Measurements from ENCODE around the gene TNF. TPM values are rescaled to one million over a fixed set of nuclear protein-coding genes. Genes with fewer than 3 reads are reported as not detected.
A peak's percentile ranks its signal among the peaks of the same experiment; 100 is the strongest.

TNF gene
- total RNA-seq, 4 donors from 2014 or later = 0.67 to 3.4 TPM; not detected in 2

- peak within 1 kb of the TSS; percentile 84 to 91 (median 90) for H3K27ac ChIP-seq
- H3K27me3 ChIP-seq = no peaks in the 10 kb centered on the region
- H3K9me3 ChIP-seq = no peaks in the 10 kb centered on the region
- H3K4me3 ChIP-seq = peak within 1 kb of the TSS; percentile 58 to 83 (median 72)
- peaks cover 0 to 34% (median 0%) of the 10 kb centered on the region in 3 donors for H3K36me3 ChIP-seq
- TF ChIP-seq CTCF (IDR thresholded peaks at IDR 0.05) (peak in 1 of 6 experiments; percentile 12), POLR2A (IDR thresholded peaks at IDR 0.05) (peak; percentile 81 to 83)
- DNase-seq = peak; percentile 93 to 98 (median 93)
- H3K4me1 ChIP-seq = peaks cover 0 to 50% (median 21%) of the 10 kb centered on the region in 4 donors
Measured at GRCh38 chr6:31541658-31542521, 33.5 kb upstream of the TNF start, which contains the start of gene DDX39B. TSS of gene DDX39B (minus strand) at chr6:31542003. CDS start at chr6:31540532, 1,471 bp downstream.

DNA sequence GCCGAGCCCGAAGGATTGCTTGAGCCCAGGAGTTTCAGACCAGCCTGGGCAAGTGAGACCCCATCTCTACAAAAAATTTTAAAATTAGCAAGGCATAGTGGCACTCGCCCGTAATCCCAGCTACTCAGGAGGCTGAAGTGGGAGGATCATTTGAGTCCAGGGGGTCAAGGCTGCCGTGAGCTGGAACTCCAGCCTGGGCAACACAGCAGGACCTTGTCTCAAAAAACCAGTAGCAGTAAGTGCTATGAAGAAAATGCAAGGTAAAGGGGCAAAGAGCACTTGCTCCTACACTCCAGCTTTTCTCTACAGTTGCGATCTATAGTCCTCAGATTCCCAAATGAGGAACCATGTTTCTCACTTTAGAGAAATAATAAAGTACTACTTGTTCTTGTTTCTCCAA lies 31.7 kb upstream of the TNF start:
- H3K27ac ChIP-seq = no peak overlapping the region
- H3K4me3 ChIP-seq = no peak overlapping the region
- no peaks in the 10 kb centered on the region for H3K9me3 ChIP-seq
- DNase-seq = no peak
- no peaks in the 10 kb centered on the region for H3K27me3 ChIP-seq
- H3K36me3 ChIP-seq = peaks cover 0 to 16% (median 0%) of the 10 kb centered on the region in 3 donors
- no peak for TF ChIP-seq POLR2A (IDR thresholded peaks at IDR 0.05)
- TF ChIP-seq CTCF (IDR thresholded peaks at IDR 0.05) = no peak
- H3K4me1 ChIP-seq = peaks cover 0 to 49% (median 27%) of the 10 kb centered on the region in 4 donors

GRCh38 chr6:31544676-31545075 lies 30.7 kb upstream of the TNF start:
- Histone ChIP-seq H3K27me3 (no peaks in the 10 kb centered on the region), H3K36me3 (peaks cover 0 to 14% (median 0%) of the 10 kb centered on the region in 3 donors), H3K9me3 (no peaks in the 10 kb centered on the region), H3K4me1 (peaks cover 0 to 39% (median 18%) of the 10 kb centered on the region in 4 donors), H3K4me3 (no peak overlapping the region), H3K27ac (no peak overlapping the region)
- TF ChIP-seq POLR2A (IDR thresholded peaks at IDR 0.05) = no peak
- TF ChIP-seq CTCF (IDR thresholded peaks at IDR 0.05) = no peak
- DNase-seq = no peak

GRCh38 chr6:31545291-31545690 lies 30.1 kb upstream of the TNF start:
- no peak overlapping the region for H3K4me3 ChIP-seq
- no peaks in the 10 kb centered on the region for H3K9me3 ChIP-seq
- peaks cover 0 to 13% (median 0%) of the 10 kb centered on the region in 3 donors for H3K36me3 ChIP-seq
- TF ChIP-seq CTCF (IDR thresholded peaks at IDR 0.05) (no peak), POLR2A (IDR thresholded peaks at IDR 0.05) (no peak)
- no peak for DNase-seq
- H3K27me3 ChIP-seq = no peaks in the 10 kb centered on the region
- no peak overlapping the region for H3K27ac ChIP-seq
- peaks cover 0 to 33% (median 12%) of the 10 kb centered on the region in 4 donors for H3K4me1 ChIP-seq

DNA sequence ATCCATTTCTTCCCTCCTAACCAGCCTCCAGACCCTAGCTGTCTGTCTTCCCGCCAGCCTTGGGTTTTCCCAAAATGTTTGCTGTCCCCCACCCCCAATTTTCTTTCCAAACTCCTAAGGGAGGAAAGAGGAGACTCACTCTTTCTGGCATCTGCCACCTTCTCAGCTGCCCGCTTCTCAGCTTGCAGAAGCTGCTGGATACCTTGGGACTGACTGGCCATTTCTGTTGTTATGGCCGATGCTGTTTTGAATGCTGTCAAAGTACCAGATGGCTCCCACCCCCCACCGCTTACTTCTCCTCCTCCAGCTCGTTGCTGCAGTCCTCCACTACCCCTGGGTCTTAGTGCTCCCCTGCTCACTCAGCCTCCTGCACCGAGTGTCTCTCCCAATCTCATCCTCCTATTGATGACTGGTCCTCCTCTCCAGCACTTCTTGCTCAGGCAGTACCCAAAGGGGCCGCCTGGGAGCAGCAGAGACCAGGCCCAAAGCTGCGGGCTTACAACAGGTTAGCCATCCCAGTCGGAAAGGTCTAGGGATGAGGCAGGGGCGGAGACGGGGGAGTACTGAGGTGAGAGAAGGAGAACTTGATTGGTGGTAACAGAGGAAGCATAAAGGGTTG lies 28.9 kb upstream of the TNF start, which contains the start of gene ATP6V1G2:
Gene ATP6V1G2, minus strand, starts transcription at position 270 of the 619 bp plus-strand sequence. Its CDS starts 49 bp downstream, at position 221.
- peak; percentile 92 to 99 (median 98) for TF ChIP-seq CTCF (IDR thresholded peaks at IDR 0.05)
- TF ChIP-seq POLR2A (IDR thresholded peaks at IDR 0.05) = peak in 1 of 2 donors; percentile 24
- peak within 1 kb of the TSS; percentile 74 to 82 (median 79) for H3K27ac ChIP-seq

More for the DNA sequence above, 28.9 kb upstream of the TNF start, which contains the start of gene ATP6V1G2:
- Histone ChIP-seq H3K4me3 (peak within 1 kb of the TSS; percentile 31 to 59 (median 44)), H3K9me3 (no peaks in the 10 kb centered on the region), H3K36me3 (peaks cover 0 to 25% (median 0%) of the 10 kb centered on the region in 3 donors), H3K4me1 (peaks cover 0 to 27% (median 9%) of the 10 kb centered on the region in 4 donors), H3K27me3 (no peaks in the 10 kb centered on the region)
- peak; percentile 90 to 96 (median 93) for DNase-seq

Measured in Peyer's patch (tissue), 4 donors.